Measurements from ENCODE around the gene SUSD3. TPM values are rescaled to one million over a fixed set of nuclear protein-coding genes. Genes with fewer than 3 reads are reported as not detected.

SUSD3 gene
- total and polyA plus RNA-seq, 2 of the 8 experiments (the other 6 are each of a cell fraction or from before 2014, with no cell fraction given): 5.5 to 35.4 TPM

DNA sequence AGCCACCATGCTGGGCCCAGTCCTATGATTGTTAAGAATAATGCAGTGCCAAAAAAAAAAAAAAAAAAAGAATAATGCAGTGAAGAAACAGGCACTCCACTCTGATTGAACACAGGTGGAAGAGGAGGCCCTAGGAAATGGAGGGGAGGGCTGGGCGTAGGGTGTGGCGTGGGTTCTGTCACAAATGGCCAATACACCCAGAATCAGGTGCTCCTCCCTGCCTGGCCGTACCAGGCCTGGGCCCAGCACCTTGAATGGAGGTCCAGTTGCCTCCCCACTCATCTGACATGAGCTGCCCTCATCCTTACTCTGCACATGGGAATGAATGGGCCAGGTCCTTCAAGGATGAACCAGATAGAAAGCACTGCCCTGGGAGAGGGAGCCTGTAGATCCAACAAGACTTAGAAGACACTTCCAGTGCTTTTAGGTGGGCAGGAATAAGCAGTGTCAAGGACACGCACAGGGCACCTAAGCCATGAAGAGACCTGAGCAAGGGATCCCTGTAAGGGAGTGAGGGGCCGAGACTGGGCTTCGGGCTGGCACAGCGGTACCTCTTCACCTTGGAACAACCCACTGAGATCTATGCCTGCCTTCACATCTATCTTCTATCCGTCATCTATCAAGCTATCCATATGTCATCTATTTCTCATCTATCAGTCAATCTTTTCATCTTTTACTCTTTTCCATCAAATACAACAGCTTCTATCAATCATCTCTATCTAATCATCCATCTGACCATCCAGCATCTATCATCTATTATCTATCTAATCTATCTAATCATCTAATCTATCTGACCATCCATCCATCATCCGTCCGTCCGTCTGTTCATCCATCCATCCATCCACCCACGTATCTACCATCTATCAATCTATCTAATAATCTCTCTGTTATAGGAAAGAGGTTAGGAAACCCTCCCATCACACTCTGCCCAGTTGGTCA is 59.7 kb downstream of the SUSD3 start:
- Histone ChIP-seq H3K9ac (replicated peaks in 1 of 4; ENCODE audit: extremely low read depth in 1 of 4, low read depth in 3 of 4, low read length in 3 of 4) (no peak overlapping the region), H3K79me2 (ENCODE audit: control insufficient read depth in 1 of 2, insufficient read depth in 2 of 2, low read length in 2 of 2) (no peaks in the 10 kb centered on the region), H3K4me2 (ENCODE audit: insufficient read depth in 1 of 2, low read depth in 2 of 2, low read length in 2 of 2) (no peak overlapping the region), H3K79me1 (ENCODE audit: low read depth, low read length) (no peaks in the 10 kb centered on the region), H3K18ac (ENCODE audit: extremely low read depth, low read length) (no peak overlapping the region), H3K9me3 (ENCODE audit: insufficient read depth in 2 of 2, low read depth in 1 of 2, low read length in 1 of 2) (no peaks in the 10 kb centered on the region), H4K20me1 (replicated peaks in 1 of 2; ENCODE audit: control insufficient read depth in 1 of 2, insufficient read depth in 2 of 2, low read length in 2 of 2) (peaks cover 0 to 6% of the 10 kb centered on the region in 2 experiments), H2AFZ (ENCODE audit: low read length) (no peak overlapping the region), H3K4me3 (ENCODE audit: extremely low read depth in 1 of 4, insufficient read depth in 2 of 4, low read depth in 3 of 4, low read length in 4 of 4) (no peak overlapping the region), H4K5ac (ENCODE audit: insufficient read length, low read depth, low read length) (no peak overlapping the region), H3K14ac (ENCODE audit: insufficient read length) (no peak overlapping the region), H2AK5ac (ENCODE audit: low read depth, low read length) (no peak overlapping the region), H2BK15ac (ENCODE audit: low read length) (no peak overlapping the region), H4K91ac (replicated peaks; ENCODE audit: insufficient read length, low read length) (no peak overlapping the region), H3K4me1 (replicated peaks in 1 of 4; ENCODE audit: control insufficient read depth in 3 of 4, insufficient read depth in 4 of 4, low read length in 3 of 4) (peaks cover 0 to 17% (median 10%) of the 10 kb centered on the region in 4 experiments; a peak in 6 of 7 replicates), H4K8ac (ENCODE audit: extremely low read depth, insufficient read depth, low read length) (no peak overlapping the region; the same call in 1 of the 2 replicates), H3K56ac (replicated peaks; ENCODE audit: insufficient read length, low read depth, low read length) (no peak overlapping the region), H2BK5ac (ENCODE audit: low read depth, low read length) (no peak overlapping the region), H2BK20ac (ENCODE audit: low read length) (no peak overlapping the region), H2BK120ac (replicated peaks; ENCODE audit: low read depth, low read length) (no peak overlapping the region), H3K23ac (ENCODE audit: insufficient read length) (no peak overlapping the region), H3K27me3 (replicated peaks in 1 of 4; ENCODE audit: control insufficient read depth in 3 of 4, extremely low read depth in 1 of 4, insufficient read depth in 3 of 4, low read length in 3 of 4) (no peaks in the 10 kb centered on the region), H3K23me2 (ENCODE audit: low read depth, low read length) (peaks cover 3% of the 10 kb centered on the region; the same call in 1 of the 2 replicates), H3K36me3 (ENCODE audit: control insufficient read depth in 2 of 4, insufficient read depth in 4 of 4, low read length in 3 of 4) (no peaks in the 10 kb centered on the region; a peak in 2 of 8 replicates), H3K27ac (ENCODE audit: low read depth, low read length) (no peak overlapping the region), H3K4ac (replicated peaks; ENCODE audit: insufficient read length, low read depth, low read length) (no peak overlapping the region), H2BK12ac (ENCODE audit: low read depth, low read length) (no peak overlapping the region)
- ChIA-PET POLR2A (ENCODE audit: partially characterized antibody) (interaction anchor here (0.7 to 1.2 kb wide), 2 partner anchors 9 to 13 kb away, joined by 3 read pairs; no protein-coding TSS in a partner anchor), CTCF (ENCODE audit: partially characterized antibody) (interaction anchor here (0.6 to 8.5 kb wide), 13 partner anchors 10 to 482 kb away, joined by 3 to 96 read pairs (median 4); partner anchors contain the start of gene NINJ1)
- TF ChIP-seq CBX5 (IDR thresholded peaks at IDR 0.05; ENCODE audit: low read depth, low read length) (no peak), RNF2 (IDR thresholded peaks at IDR 0.05; ENCODE audit: borderline replicate concordance, low read depth, low read length, missing control alignments, poor library complexity, severe bottlenecking) (no peak), NRF1 (IDR thresholded peaks at IDR 0.05; ENCODE audit: low read depth, low read length) (no peak), GTF2F1 (IDR thresholded peaks at IDR 0.05; ENCODE audit: borderline replicate concordance, low read depth, low read length) (no peak)
- TF ChIP-seq, protein P1, sequence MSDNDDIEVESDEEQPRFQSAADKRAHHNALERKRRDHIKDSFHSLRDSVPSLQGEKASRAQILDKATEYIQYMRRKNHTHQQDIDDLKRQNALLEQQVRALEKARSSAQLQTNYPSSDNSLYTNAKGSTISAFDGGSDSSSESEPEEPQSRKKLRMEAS (IDR thresholded peaks at IDR 0.05): no peak
- FAIRE-seq: no peak
- 87 to 100% methylated on average over 4 to 12 of the region's 12 CpGs for WGBS, 2 experiments (ENCODE audit: extremely low coverage in 1 of 2, insufficient coverage in 1 of 2, insufficient read length in 1 of 2, insufficient replicate concordance in 2 of 2, low coverage in 1 of 2, low lambda C conversion rate in 2 of 2, missing lambda C conversion rate in 1 of 2)
- no peak for DNase-seq (ENCODE audit: low read depth in 1 of 2, low spot score in 2 of 2)

Data from H1 (cell line).